Measurements from ENCODE around the gene BRSK2. TPM values are rescaled to one million over a fixed set of nuclear protein-coding genes. Genes with fewer than 3 reads are reported as not detected.
A peak's percentile ranks its signal among the peaks of the same experiment; 100 is the strongest.

BRSK2 gene
- total RNA-seq, 1 donor from 2014 or later: 1.7 TPM

DNA sequence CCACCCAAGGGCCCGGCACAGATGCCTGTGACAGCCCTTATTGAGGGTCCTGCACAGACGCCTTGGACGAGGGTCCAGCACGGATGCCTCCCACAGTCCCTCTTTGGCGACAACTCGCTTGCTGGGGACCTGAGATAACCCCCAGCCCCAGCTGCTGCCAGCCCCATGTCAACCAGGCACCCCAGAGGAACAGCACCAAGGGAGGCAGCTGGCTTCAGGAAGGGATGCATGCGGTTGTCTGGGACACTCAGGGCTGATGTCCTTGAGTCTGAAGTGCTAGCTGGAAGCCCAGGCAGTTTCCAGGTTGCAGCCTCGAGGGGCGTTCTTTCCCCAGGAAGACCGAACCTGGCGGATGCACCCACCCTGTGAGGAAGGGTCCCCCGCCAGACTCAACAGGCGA lies 63.0 kb downstream of the BRSK2 start:
- no peak for DNase-seq (ENCODE audit: low spot score)

DNA sequence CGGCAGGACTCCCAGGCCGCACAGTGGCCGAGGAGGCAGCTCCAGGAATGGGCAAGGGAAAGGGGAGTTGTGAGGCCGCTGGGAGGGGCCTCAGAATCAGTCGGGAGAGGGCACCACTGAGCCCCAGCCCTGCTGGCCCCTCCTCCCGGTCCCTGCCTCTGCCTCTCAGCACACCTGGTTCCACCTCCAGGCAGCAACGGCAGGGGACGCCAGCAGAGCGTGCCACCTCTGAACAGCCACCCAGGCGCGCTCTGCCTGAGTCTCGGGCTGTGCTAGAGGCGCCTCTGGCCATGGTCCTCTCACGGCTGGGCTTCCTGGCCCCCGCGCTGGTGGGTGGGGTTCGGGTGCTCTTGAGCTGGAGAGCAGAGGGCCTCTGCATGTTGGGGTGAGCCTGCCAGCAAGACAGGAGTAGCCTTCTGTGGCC lies 63.9 kb downstream of the BRSK2 start:
- DNase-seq (ENCODE audit: low spot score): no peak

DNA sequence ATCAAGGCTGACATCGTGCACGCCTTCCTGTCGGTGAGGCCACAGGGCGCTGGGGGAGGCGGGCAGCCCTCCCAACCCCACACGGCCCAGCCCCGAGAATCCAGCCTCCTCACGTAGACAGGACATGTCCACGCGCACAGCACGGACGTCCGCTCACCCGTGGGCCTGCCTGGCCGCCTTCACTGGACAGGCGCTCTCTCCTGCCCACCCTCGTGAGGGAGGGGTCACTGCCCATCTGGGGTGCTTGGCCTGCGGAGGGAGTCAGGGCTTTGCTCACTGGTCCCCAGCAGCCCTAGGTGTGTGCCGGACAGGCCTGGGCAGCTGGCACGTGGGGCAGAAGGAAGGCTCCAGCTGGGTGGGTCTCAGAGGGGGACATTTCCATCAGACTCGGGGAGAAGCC lies 64.8 kb downstream of the BRSK2 start:
- DNase-seq (ENCODE audit: low spot score): no peak

DNA sequence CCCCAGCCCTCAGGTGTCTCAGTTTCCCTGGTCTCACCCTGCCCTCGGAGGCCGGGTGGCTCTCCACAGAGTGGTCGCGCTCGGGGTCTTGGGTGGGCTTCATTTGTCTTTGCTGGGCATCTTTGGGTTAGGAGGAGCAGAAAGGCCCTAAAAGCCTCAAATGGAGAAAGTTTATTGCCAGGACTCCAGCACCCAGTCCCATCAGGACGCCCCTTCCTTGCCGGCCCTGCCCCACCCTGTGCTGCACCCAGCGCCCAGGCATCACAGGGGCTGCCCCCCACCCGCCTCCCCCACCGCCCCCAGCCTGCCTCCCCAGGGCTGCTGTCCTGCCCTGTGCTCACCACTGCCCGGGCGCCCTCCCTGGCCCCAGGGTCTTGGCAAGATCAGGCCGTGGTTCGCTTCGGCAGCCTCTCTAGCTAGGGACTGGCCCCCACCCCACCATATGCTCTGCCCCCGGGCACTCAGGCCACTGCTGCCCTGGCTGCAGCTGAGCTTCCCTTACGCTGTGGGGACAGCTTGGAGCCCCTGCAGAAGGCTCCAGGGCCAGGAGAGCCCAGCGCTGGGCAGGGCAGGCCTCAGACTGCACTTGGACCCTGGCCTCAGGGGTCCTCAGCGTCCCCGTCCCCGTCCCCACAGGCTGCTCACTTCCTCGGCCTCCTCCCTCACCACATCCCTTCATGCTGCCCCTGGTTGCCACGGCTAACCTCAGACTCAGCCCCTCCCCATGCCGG lies 65.5 kb downstream of the BRSK2 start:
- DNase-seq (ENCODE audit: low spot score): no peak

DNA sequence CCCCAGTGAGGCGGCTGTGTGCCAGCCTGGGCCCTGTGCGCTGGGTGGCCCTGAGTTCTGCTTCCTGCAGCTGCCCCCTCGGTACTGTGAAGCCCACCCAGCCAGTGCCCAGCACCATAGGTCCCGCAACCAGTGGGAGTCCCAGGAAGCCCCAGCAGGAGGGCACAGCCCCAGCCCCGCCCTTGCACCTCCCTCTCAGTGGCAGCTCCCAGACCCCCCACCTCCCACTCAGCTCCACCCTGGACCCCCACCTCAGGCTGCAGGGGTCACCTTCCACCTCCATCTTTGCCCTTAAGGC lies 66.0 kb downstream of the BRSK2 start:
- DNase-seq (ENCODE audit: low spot score): no peak

DNA sequence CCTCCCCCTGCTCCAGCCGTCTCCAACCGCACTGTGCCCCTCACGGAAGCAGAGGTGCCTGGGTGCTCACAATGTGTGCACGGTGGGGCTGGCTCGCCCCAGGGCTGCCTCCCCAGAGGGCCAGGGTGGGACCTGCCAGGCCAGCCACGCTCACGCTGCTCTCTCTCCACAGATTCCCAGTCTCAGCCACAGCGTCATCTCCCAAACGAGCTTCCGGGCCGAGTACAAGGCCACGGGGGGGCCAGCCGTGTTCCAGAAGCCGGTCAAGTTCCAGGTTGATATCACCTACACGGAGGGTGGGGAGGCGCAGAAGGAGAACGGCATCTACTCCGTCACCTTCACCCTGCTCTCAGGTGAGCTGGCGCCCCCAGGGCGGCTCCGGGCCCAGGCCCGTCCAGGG lies 66.4 kb downstream of the BRSK2 start:
- DNase-seq (ENCODE audit: low spot score): no peak

DNA sequence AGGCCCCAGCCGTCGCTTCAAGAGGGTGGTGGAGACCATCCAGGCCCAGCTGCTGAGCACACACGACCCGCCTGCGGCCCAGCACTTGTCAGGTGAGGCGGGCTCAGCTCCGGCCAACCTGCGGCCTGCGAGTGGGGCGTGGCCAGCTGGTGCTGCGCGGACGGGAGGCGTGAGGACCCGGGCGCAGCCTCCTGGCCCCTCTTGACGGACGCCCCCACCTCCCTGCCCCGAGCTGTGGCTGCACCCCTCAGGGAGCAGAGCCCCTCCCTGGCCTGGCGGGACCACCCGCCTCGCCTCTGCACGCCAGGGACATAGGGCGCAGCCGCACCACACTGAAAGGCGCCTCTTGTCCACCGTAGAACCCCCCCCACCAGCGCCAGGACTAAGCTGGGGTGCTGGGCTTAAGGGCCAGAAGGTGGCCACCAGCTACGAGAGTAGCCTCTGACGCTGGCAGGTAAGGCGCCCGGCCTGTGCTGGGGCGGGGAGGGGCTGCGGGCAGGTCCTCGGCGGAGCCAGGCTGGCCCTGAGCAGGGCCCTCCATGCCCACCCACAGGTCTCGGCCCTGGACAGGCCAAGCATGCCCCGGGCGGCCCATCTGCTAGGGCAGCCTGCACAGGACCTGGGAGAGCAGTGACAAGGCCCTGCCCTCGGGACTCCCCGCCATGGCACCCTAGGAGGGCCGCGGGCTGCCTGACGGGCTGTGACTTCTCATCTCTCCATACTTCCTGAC lies 67.0 kb downstream of the BRSK2 start:
- no peak for DNase-seq (ENCODE audit: low spot score)

DNA sequence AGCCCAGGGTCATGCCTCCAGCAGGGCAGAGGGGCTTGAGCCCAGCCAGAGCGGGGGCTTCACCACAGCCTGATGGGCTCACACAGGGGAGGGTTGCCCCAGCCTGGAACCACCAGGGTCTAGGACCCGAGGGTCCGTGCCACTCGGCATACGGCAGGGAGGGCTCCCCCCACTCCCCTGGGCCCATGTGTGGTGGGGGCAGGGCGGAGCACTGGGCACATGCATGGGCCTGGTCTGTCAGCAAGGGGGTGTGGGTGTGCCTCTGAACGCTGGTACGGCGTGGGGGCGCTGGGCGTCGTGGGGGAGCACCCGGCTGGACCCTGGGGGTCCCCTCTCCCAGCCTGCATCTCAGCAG lies 67.6 kb downstream of the BRSK2 start:
- no peak for DNase-seq (ENCODE audit: low spot score)

DNA sequence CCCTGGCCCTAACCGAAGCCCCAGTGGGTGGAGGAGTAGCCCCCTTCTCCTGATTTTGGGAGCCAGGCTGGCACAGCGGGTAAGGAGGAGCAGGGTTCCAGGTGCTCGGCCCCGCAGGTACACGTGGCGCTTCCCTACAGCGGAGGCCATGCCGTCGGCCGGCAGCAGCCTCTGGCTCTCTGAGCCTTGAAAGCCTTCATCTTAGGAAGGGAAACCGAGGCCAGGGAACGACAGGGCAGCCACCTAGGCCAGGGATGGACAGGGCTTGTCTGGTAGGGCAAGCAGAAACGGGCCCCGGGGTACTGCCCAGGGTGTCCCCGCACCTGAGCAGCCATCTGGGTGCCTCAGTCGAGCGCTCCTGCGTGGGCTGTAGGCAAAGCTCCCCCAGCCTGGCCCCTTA lies 68.1 kb downstream of the BRSK2 start:
- no peak for DNase-seq (ENCODE audit: low spot score)

DNA sequence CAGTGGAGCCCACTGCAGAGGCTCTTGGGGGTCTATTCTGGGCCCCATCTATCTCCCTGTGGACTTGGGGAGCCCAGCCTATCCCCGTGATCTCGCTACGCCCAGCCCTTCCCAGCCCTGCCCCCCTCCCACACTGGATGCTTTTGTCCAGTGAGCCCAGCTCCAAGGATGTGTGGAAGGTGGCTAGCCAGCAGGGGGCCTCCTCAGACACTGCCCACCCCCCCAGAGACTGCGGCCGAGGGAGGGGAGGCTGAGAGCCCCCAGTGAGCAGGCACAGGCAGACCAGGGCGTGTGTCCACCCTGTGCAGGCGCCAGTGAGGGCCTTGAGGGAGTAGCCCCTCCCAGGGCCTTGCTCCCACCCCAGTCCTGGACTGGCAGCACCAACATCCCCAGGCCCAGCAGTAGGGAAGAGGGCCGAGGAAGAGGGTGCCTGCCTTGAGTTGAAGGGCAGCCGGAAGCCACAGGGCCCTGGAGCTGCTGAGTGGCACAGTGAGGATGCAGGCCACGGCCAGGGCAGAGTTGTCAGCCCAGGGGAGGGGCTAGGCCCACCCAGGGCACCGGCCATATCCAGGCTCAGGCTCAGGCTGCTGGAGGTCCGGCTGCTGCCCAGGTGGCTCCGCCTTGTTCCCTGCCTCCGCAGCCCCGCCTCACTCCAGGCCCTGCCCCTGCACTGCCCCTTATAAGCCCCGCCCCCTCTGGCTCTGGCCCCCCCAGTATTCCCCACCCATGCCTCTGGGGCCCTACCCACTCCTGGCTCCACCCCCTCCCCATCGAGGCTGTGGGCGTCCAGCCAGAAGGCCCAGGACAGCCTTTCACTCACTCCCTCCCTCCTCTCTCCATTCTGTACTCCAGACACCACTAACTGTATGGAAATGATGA lies 68.8 kb downstream of the BRSK2 start:
- peak; percentile 89 for DNase-seq (ENCODE audit: low spot score)

DNA sequence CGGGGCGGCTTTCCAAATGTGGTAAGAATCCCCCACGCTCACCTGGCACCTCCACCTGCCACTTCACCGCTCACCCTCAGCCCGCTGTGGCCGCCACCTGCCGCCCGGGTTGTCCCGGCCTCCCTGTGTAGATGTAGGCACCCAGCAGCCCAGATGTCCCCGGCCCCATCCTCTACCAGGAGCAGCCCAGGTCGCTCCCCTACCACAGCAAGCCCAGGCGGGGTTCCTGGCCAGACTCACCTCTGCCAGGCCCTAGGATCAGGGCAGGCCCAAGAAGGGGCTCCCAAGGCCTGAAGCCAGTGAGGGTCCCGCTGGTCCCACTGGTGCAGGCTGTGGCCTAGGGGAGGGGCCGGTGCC lies 69.5 kb downstream of the BRSK2 start:
- DNase-seq (ENCODE audit: low spot score): no peak

DNA sequence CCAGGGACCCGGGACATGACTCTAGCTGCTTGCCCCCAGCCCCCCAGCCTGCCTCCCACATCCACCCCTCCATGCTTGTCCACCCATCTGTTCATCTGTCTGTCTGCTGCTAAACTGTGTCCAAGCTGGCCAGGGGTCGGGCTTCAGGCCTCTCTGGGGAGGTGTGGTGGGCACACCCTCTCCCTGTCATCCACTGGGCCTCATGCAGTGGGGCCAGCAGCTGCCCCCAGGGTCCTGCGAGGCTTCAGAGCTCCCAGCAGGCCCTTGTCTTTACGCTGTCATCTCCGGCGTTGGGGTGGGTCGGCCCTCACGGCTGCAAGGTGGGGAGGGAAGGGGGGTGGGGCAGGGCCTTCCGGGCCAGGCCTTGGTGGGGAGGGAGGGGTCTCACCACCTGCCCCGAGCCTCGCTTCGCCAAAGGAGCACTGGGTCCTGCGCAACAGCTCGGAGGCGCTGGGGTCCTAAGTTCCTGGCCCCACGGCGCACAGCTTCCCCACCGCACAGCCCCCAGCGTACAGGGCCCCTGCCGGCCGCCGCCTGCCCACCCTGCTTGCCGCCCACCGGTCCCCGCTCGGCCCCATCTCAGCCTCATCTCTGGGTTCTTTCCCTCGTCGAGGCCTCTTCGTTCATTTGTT lies 70.1 kb downstream of the BRSK2 start:
- DNase-seq (ENCODE audit: low spot score): no peak

DNA sequence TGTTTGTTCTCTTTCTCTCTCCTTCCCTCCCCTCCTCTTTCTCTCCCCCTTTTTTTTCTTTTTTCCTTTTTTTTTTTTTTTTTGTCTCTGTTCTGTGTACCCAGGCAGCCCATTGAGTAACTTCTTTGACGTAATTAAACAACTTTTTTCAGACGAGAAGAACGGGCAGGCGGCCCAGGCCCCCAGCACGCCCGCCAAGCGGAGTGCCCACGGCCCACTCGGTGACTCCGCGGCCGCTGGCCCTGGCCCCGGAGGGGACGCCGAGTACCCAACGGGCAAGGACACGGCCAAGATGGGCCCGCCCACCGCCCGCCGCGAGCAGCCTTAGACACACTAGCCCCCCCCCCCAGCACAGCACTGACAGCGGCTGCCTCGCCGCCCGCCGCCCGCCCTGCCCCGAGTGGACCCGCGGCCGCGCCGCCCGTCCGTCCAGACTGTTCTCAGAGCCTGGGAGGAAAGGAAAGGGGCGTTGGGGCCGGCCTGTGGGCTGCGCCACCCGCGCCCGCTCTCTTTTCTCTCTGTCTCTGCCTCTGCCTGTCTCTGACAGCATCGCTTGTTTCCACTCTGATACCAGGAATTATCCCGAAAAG lies 70.8 kb downstream of the BRSK2 start:
- DNase-seq (ENCODE audit: low spot score): peak; percentile 80

DNA sequence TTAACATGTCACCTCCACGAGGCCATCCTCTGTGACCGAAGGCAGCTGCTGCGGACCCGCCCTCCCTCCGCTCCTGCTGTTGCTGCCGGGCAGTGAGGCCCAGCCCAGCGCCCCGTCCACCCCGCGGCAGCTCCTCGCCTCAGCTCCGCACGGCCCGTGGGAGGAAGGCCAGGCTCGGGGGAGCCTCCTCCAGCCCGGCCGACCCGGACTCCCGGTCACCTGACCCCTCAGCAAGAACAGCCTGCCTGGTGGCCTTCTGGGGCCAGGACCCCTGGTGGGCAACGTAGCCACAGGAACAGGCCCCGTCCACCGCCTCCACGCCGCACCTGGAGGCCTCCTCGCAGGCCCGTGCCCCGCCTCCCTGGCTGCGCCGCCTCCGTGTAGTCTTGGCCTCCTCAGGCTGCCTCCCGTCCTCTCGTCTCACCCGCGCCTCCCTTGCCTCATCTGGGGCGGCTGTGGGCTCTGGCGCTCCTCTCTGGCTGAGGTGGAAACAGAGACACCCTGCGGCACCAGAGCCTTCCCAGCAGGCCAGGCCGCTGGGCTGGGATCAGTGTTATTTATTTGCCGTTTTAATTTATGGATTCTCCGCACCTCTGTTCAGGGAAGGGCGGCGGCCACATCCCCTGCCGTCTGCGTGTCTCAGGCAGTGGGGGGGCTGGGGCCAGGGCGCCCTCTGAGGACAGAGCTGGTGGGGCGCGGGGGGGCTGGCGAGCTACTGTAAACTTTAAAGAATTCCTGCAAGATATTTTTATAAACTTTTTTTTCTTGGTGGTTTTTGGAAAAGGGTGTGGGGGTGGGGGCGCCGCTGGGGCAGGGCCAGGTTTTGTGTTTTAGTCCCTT lies 71.5 kb downstream of the BRSK2 start:
- DNase-seq (ENCODE audit: low spot score): no peak

DNA sequence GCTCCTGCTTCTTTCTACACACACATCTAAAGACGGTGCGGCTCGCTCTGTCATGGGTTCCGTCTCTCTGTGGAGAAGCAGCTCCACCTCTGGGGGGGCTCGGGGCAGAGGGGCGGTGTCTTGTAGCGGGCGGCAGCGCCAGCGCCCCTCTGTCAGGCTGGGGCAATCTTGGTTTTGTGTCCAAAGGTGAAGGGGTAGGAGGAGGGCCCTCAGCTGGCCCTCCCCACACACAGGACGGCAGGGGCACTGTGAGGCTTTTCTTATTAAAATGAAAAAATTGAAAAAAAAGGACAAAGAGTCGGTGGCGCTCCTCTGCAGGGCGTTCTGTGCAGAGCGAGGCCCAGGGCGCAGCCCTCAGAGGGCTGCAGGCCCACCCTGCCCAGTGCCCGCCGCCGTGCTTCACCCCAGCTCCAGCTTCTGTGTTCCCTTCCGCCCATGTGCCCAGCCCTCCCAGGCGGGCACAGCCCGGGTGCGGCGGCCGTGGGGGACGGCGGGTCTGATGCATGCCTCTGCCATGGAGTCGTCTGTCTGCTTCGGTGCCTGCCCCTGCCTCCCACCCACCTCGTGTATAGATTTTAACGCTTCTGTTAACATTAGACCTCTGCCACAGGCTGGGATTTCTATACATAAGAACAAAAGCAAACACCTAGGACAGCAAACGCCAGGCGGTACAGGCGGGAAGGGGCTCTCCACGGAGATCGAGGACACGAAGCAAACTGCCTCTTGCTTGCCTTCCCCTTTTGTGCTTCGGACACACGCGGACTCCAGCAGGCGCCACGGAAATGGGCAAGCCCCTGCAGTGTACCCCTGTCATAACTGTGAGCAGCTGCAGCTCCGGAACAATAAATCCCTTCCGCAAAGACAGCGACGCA lies 72.3 kb downstream of the BRSK2 start:
- DNase-seq (ENCODE audit: low spot score): no peak

DNA sequence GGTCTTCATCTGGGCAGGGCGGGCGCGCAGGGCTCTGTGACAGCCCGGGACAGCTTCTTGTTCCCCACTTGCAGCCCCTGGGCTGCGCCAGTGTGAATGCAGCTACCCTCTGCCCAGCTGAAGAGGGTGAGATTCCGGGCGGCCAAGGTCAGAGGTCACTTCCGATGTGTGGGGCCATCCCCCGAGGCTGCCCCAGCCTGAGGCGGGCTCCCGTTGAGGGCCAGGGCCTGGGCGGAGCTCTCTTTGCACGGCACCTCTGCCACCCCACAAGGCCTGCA lies 72.9 kb downstream of the BRSK2 start:
- DNase-seq (ENCODE audit: low spot score): no peak

DNA sequence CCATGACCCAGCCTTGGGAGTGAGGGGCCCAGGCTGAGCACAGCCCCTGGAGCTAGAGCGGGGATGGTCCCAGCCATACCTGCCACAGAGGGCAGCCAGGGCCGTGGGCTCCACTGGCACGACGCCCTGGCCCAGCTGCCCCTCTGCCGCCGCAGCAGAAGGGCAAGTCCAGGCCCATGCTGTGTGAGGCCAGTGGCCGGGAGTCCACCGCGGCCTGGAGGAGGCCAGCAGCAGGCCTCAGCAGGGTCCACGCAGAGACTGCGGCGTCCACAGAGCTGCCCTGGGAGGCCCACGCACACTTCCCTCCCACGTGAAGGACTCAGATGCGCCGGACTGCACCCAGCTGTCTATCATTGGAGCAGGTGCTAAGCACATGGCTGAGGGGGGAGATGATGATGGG lies 73.3 kb downstream of the BRSK2 start:
- DNase-seq (ENCODE audit: low spot score): no peak

DNA sequence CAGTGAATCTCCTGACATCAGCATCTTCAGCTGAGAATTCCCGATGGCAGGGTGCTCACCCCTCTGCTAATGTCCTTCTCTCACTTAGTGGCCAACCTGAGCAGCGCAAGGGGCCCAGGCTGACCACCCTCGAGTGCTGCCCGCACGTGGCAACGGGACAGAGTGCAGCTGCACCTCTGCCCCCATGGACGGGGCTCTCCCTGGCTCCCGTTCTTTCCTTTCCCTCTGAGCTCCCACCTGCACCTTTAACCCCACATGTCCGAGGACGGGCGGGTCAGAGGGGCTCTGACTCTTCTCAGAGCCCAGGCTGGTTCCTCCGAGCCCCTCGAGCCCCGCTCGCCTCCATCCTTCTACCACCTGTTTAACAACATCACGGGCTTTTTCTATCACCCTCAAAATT lies 77.0 kb downstream of the BRSK2 start:
- no peak for DNase-seq (ENCODE audit: low spot score)

DNA sequence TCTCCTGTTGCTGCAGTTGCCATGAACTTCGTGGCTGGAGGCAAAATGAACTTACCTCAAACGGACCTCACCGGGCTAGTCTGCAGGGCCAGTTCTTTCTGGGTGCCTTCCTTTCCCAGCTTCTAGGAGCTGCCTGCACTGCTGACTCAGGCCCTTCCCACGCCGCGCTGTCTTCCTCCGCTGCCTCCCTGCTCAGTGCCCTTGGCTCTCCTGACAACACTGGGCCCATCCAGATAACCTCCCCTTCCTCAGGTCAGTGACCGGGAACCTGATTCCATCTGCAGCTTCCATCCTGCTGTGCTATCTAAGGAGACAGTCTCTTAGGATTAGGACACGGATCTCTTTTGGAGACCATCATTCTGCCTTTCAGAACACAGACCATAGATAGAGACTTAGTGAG lies 77.5 kb downstream of the BRSK2 start:
- DNase-seq (ENCODE audit: low spot score): no peak

DNA sequence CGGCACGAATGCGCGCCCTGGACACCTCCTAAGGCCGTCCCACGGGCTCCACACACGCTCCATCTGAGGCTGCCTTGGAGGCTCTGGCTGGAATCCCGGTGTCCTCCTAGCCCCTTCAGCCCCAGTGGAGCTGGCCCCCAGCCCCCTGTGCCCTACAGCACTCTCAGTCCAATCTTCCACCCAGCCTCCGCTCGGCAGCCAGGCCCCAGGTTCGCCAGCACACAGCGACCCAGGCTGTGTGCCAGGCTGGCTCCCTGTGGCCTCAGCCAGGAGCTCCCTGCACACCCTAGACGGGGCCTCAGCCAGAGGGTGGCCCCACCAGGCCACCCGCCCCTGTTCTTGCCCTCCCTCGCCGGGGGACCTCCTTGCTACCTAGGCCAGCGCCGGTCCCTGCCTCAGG lies 78.3 kb downstream of the BRSK2 start:
- no peak for DNase-seq (ENCODE audit: low spot score)

Measured in ureter (tissue), 1 donor.